ENCODE data around the gene TBK1.

TBK1 gene

GRCh38 chr12:64544371-64545080, 92.6 kb downstream of the TBK1 start:
- no peak for DNase-seq (ENCODE audit: low read depth in 2 of 2)

- no peak for DNase-seq (ENCODE audit: low read depth in 2 of 2)
Observed at GRCh38 chr12:64545081-64545382, 93.1 kb downstream of the TBK1 start.

- no peak for DNase-seq (ENCODE audit: low read depth in 2 of 2)
Observed at GRCh38 chr12:64549108-64549507, 97.2 kb downstream of the TBK1 start.

- no peak for DNase-seq (ENCODE audit: low read depth in 2 of 2)
Observed at GRCh38 chr12:64550755-64551154, 98.8 kb downstream of the TBK1 start.

- DNase-seq (ENCODE audit: low read depth in 2 of 2), result no peak
Observed at GRCh38 chr12:64551676-64552075, 99.8 kb downstream of the TBK1 start.

All from stimulated activated CD8-positive, alpha-beta memory T cell treated with anti-CD3 and anti-CD28 coated beads, Interleukin-2, amount 100 ng/mL, for 48 hours (primary cell).